HFFc6 (cell line): Measurements from ENCODE around the gene PC. TPM values are rescaled to one million over a fixed set of nuclear protein-coding genes. Genes with fewer than 3 reads are reported as not detected.

Experiments
- microRNA-seq: library from miRNA; unstranded; fragments of <30 nt; microRNA quantifications from one replicate; pipeline ENCODE4, GENCODE V29; 2019
- total RNA-seq, 6 experiments: library from RNA; stranded (reverse); fragmentation: NEBNext Ultra II Directional; extraction: Animal tissue kit (Norgen Biotek cat#: 25700); gene quantifications; 2 replicates in 1 of 6; 3 replicates in 5 of 6; pipeline ENCODE4 v1.2.3, GENCODE V29; 2021

PC gene
- total RNA-seq, 6 experiments from 2014 or later, result 13.2 to 21.8 (median 19.3) TPM

Small RNA genes lying within 50 kb of the gene (microRNA-seq; reads per million reads assigned to microRNA genes)
- gene MIR3163, result not detected

Other genes with a start within 250 kb of the PC start
- gene SPTBN2, start 229.2 kb downstream of the PC start, total RNA-seq, result under 1 TPM in 5 of 6 experiments, not detected in 1; 0.13 to 0.94 (median 0.33) TPM
- 10 to 100 TPM; 13.7 to 18.5 (median 16.3) TPM for gene RCE1, start 114.9 kb downstream of the PC start, total RNA-seq
- 10 to 100 TPM; 30.3 to 43.4 (median 34.6) TPM for gene LRFN4, start 101.3 kb downstream of the PC start, total RNA-seq
- gene C11orf86, start 16.9 kb upstream of the PC start, total RNA-seq, result not detected
- gene SYT12, start 64.8 kb upstream of the PC start, total RNA-seq, result not detected
- 10 to 100 TPM in 2 of 6 experiments, 1 to 10 TPM in 4; 5.2 to 17.8 (median 6.1) TPM for gene RHOD, start 98.5 kb upstream of the PC start, total RNA-seq
- gene KDM2A, start 160.9 kb upstream of the PC start, total RNA-seq, result 10 to 100 TPM; 46.1 to 55.0 (median 49.7) TPM